WTC11 (cell line): Measurements from ENCODE around the gene NAV2. TPM values are rescaled to one million over a fixed set of nuclear protein-coding genes. Genes with fewer than 3 reads are reported as not detected.
A peak's percentile ranks its signal among the peaks of the same experiment; 100 is the strongest.

Experiments
- ATAC-seq: fragments of 200-7000 bp; cut with Tn5 transposase; 2 replicates; pipeline ENCODE4 v1.10.0; 2021; ENCODE audit warnings: mild to moderate bottlenecking, moderate library complexity
- CTCF ChIA-PET: fragments of 300-600 bp; sonication (Branson Sonifier 250); formaldehyde crosslinking; loops from one replicate; lab custom pipeline; 2021; ENCODE audit warnings: antibody characterized with exemption; lab: Charles Lee
- POLR2A ChIA-PET: fragments of 350-600 bp; sonication (Branson Sonifier 250); formaldehyde crosslinking; loops from one replicate; lab custom pipeline; 2021; ENCODE audit warnings: antibody characterized with exemption; lab: Charles Lee
- DNase-seq: peaks from one replicate; pipeline ENCODE4 v3.0.0; 2021; ENCODE audit warnings: low spot score
- H3K27ac Mint-ChIP-seq: 2 replicates; pipeline ENCODE4 v1.8.0; 2021; ENCODE audit warnings: mixed read lengths
- H3K27me3 Mint-ChIP-seq: 2 replicates; pipeline ENCODE4 v1.8.0; 2021; ENCODE audit warnings: low read depth, mild to moderate bottlenecking, moderate library complexity, mixed read lengths
- H3K36me3 Mint-ChIP-seq: 2 replicates; pipeline ENCODE4 v1.8.0; 2021; ENCODE audit warnings: mixed read lengths
- H3K4me1 Mint-ChIP-seq: 2 replicates; pipeline ENCODE4 v1.8.0; 2022; ENCODE audit warnings: mixed read lengths
- H3K4me3 Mint-ChIP-seq: 2 replicates; pipeline ENCODE4 v1.8.0; 2021; ENCODE audit warnings: mild to moderate bottlenecking, moderate library complexity, mixed read lengths
- H3K9me3 Mint-ChIP-seq: 2 replicates; pipeline ENCODE4 v1.8.0; 2021; ENCODE audit warnings: mixed read lengths
- ETV6 ChIP-seq: sonication (generic); formaldehyde crosslinking; IDR thresholded peaks from 2 replicates; pipeline ENCODE4 v1.8.1; 2022; ENCODE audit warnings: mild to moderate bottlenecking, missing genetic modification reagents
- FOXJ3 ChIP-seq: sonication (generic); formaldehyde crosslinking; IDR thresholded peaks from 2 replicates; pipeline ENCODE4 v1.9.0; 2021; ENCODE audit warnings: missing genetic modification reagents, mild to moderate bottlenecking, borderline replicate concordance
- FOXP4 ChIP-seq: sonication (generic); formaldehyde crosslinking; IDR thresholded peaks from 2 replicates; pipeline ENCODE4 v1.8.0; 2022; ENCODE audit warnings: mild to moderate bottlenecking, missing genetic modification reagents
- GRHL2 ChIP-seq: fragments of 250-450 bp; sonication (Bioruptor Pico); IDR thresholded peaks from 2 replicates; pipeline ENCODE4 v1.8.0; 2022; ENCODE audit warnings: mild to moderate bottlenecking, moderate library complexity; ENCODE audit not compliant: insufficient replicate concordance, severe bottlenecking
- HMGA2 ChIP-seq: fragments of 250-450 bp; sonication (Bioruptor Pico); IDR thresholded peaks from 2 replicates; pipeline ENCODE4 v1.4.0; 2021; ENCODE audit warnings: mild to moderate bottlenecking, moderate library complexity
- RELA ChIP-seq: sonication (generic); formaldehyde crosslinking; IDR thresholded peaks from 2 replicates; pipeline ENCODE4 v1.8.1; 2022; ENCODE audit warnings: missing genetic modification reagents, mild to moderate bottlenecking, borderline replicate concordance
- STAT6 ChIP-seq: sonication (generic); formaldehyde crosslinking; conservative IDR thresholded peaks from 2 replicates; pipeline ENCODE4 v1.8.1; 2023; ENCODE audit warnings: mild to moderate bottlenecking, low read depth, missing genetic modification reagents, moderate library complexity
- TEAD1 ChIP-seq: sonication (generic); formaldehyde crosslinking; IDR thresholded peaks from 2 replicates; pipeline ENCODE4 v1.8.0; 2022; ENCODE audit warnings: mild to moderate bottlenecking, missing genetic modification reagents
- TEAD4 ChIP-seq: sonication (generic); formaldehyde crosslinking; IDR thresholded peaks from 2 replicates; pipeline ENCODE4 v1.8.0; 2022; ENCODE audit warnings: mild to moderate bottlenecking, missing genetic modification reagents
- ZNF219 ChIP-seq: sonication (generic); formaldehyde crosslinking; IDR thresholded peaks from 2 replicates; pipeline ENCODE4 v1.8.0; 2023; ENCODE audit warnings: missing genetic modification reagents, mild to moderate bottlenecking, borderline replicate concordance
- total RNA-seq: library from RNA; stranded (reverse); gene quantifications from 3 replicates; pipeline ENCODE4 v1.2.3, GENCODE V29; 2021
- TF ChIP-seq, protein P1 (sequence below): sonication (generic); formaldehyde crosslinking; IDR thresholded peaks from 2 replicates; pipeline ENCODE4 v1.8.0; 2022; ENCODE audit warnings: mild to moderate bottlenecking, missing genetic modification reagents
- TF ChIP-seq, protein P2 (sequence below): sonication (generic); formaldehyde crosslinking; IDR thresholded peaks from 2 replicates; pipeline ENCODE4 v1.8.0; 2022; ENCODE audit warnings: mild to moderate bottlenecking, missing genetic modification reagents
- TF ChIP-seq, protein P3 (sequence below): fragments of 250-450 bp; sonication (Bioruptor Pico); IDR thresholded peaks from 2 replicates; pipeline ENCODE4 v2.1.2; 2022; ENCODE audit warnings: mild to moderate bottlenecking, moderate library complexity

The NAV2 gene
- total RNA-seq, 1 experiment from 2014 or later: 42.8 TPM

DNA sequence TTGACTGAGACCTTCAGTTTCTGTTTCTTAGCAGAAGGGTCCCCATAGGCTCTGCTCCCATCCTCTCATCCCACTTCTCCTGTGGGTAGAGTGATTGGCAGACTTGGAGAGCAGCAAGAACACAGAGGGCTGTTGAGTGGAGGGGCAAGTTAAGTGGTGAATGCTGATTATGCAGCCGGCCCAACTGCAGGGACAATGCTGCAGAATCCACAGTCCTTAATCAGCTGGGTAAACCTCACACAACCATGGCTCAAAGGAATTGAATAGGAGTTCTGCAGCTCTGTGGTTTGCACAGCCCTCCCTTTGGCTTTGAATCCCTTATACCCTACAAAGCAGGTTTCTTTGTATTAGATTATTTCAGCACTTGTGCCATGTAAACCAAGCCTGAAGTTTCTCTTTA lies 161.1 kb downstream of the NAV2 start:
- ATAC-seq: peak; percentile 56
- no peaks in the 10 kb centered on the region for H3K9me3 Mint-ChIP-seq
- H3K4me3 Mint-ChIP-seq: no peak overlapping the region
- H3K36me3 Mint-ChIP-seq: peaks cover 8% of the 10 kb centered on the region
- CTCF ChIA-PET: interaction anchor here (0.6 to 0.9 kb wide), 2 partner anchors 30 to 135 kb away, joined by 3 to 4 read pairs; no protein-coding TSS in a partner anchor
- peak overlapping the region; percentile 84 for H3K27ac Mint-ChIP-seq
- TF ChIP-seq FOXP4: 0 out of 2 replicates have a peak, but pooled peaks have one; percentile 46
- TF ChIP-seq, protein P1, sequence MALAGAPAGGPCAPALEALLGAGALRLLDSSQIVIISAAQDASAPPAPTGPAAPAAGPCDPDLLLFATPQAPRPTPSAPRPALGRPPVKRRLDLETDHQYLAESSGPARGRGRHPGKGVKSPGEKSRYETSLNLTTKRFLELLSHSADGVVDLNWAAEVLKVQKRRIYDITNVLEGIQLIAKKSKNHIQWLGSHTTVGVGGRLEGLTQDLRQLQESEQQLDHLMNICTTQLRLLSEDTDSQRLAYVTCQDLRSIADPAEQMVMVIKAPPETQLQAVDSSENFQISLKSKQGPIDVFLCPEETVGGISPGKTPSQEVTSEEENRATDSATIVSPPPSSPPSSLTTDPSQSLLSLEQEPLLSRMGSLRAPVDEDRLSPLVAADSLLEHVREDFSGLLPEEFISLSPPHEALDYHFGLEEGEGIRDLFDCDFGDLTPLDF: no peak
- no peak for DNase-seq
- POLR2A ChIA-PET: no interaction called here
- no peaks in the 10 kb centered on the region for H3K27me3 Mint-ChIP-seq
- peaks cover 63% of the 10 kb centered on the region for H3K4me1 Mint-ChIP-seq

DNA sequence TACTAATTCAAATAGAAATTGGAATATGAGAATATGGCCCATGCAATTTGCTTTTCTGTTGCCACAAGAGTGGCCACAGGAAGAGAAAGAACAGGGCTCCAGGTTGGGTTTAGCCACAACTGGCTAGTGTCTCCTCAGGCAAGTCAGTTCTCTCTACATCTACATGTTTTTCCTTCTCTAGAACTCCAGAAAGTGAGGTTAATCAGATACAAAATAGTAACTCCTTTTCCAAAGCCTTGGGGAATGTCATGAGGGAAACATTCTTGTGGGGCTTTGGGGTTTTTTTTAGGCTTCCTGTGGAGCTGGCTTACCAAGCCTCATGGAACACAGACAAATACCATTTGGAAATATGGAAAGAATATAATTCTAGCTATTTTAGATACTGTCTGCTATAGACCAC lies 161.6 kb downstream of the NAV2 start:
- TF ChIP-seq ETV6 (CRISPR knock-in tag) (no peak), TEAD1 (CRISPR knock-in tag) (no peak), STAT6 (no peak), ZNF219 (no peak), FOXJ3 (CRISPR knock-in tag) (no peak), GRHL2 (CRISPR knock-in tag) (no peak), TEAD4 (CRISPR knock-in tag) (no peak)
- TF ChIP-seq, protein P2, sequence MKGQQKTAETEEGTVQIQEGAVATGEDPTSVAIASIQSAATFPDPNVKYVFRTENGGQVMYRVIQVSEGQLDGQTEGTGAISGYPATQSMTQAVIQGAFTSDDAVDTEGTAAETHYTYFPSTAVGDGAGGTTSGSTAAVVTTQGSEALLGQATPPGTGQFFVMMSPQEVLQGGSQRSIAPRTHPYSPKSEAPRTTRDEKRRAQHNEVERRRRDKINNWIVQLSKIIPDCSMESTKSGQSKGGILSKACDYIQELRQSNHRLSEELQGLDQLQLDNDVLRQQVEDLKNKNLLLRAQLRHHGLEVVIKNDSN: no peak
- TF ChIP-seq, protein P3, sequence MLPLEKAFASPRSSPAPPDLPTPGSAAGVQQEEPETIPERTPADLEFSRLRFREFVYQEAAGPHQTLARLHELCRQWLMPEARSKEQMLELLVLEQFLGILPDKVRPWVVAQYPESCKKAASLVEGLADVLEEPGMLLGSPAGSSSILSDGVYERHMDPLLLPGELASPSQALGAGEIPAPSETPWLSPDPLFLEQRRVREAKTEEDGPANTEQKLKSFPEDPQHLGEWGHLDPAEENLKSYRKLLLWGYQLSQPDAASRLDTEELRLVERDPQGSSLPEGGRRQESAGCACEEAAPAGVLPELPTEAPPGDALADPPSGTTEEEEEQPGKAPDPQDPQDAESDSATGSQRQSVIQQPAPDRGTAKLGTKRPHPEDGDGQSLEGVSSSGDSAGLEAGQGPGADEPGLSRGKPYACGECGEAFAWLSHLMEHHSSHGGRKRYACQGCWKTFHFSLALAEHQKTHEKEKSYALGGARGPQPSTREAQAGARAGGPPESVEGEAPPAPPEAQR (CRISPR knock-in tag): no peak
- TF ChIP-seq, all 79 proteins: peak for 0
- ATAC-seq (no peak), DNase-seq (no peak)
- Mint-ChIP-seq H3K27me3 (no peaks in the 10 kb centered on the region), H3K4me1 (peaks cover 63% of the 10 kb centered on the region), H3K27ac (peak overlapping the region; percentile 84), H3K4me3 (no peak overlapping the region), H3K36me3 (peaks cover 8% of the 10 kb centered on the region), H3K9me3 (no peaks in the 10 kb centered on the region)
- POLR2A ChIA-PET: no interaction called here
- CTCF ChIA-PET: interaction anchor here (0.6 to 0.9 kb wide), 2 partner anchors 29 to 134 kb away, joined by 3 to 4 read pairs; no protein-coding TSS in a partner anchor

- Mint-ChIP-seq H3K4me1 (peaks cover 48% of the 10 kb centered on the region), H3K4me3 (no peak overlapping the region), H3K27me3 (no peaks in the 10 kb centered on the region), H3K27ac (no peak overlapping the region), H3K9me3 (no peaks in the 10 kb centered on the region), H3K36me3 (peaks cover 13% of the 10 kb centered on the region)
- ChIA-PET POLR2A (no interaction called here), CTCF (no interaction called here)
- DNase-seq (no peak), ATAC-seq (no peak)
- TF ChIP-seq RELA (no peak), HMGA2 (CRISPR knock-in tag) (peak; percentile 94)
These were observed 164.1 kb downstream of the NAV2 start for GRCh38 chr11:19876750-19877149.
